IMR-90 (cell line): ENCODE results near the gene GALM. TPM values are rescaled to one million over a fixed set of nuclear protein-coding genes. Genes with fewer than 3 reads are reported as not detected.

Experiments used
- ATAC-seq: fragments of 200-7000 bp; cut with Tn5 transposase; 2 replicates; pipeline ENCODE4 v1.9.1; 2020; ENCODE audit warnings: low read depth, mild to moderate bottlenecking, moderate library complexity
- BruUV-seq: library from RNA; stranded (reverse); fragments of 400-500 nt; replicated peaks from 2 replicates; lab custom pipeline; 2021; lab: Mats Ljungman, UMichigan
- CTCF ChIA-PET: fragments of 300-600 bp; formaldehyde crosslinking; extraction: SDS; loops from one replicate; lab custom pipeline; 2021; ENCODE audit warnings: antibody characterized with exemption; lab: Yijun Ruan, JAX
- POLR2A ChIA-PET: fragments of 300-600 bp; sonication (Branson Sonifier 250); formaldehyde crosslinking; loops from one replicate; lab custom pipeline; 2022; ENCODE audit warnings: antibody characterized with exemption; ENCODE audit not compliant: unreplicated experiment; lab: Charles Lee
- DNase-seq: peaks from one replicate; pipeline ENCODE4 v3.0.0; 2013
- H2AFZ ChIP-seq: replicated peaks from 2 replicates; pipeline ENCODE3; 2013; ENCODE audit warnings: low read length, mild to moderate bottlenecking; ENCODE audit not compliant: poor library complexity
- H2AK5ac ChIP-seq: 2 replicates; pipeline ENCODE4 v1.6.1; 2013; ENCODE audit warnings: low read depth, low read length, inconsistent platforms
- H2AK9ac ChIP-seq: replicated peaks from 2 replicates; pipeline ENCODE3; 2013; ENCODE audit warnings: mild to moderate bottlenecking, low read depth, low read length, moderate library complexity; ENCODE audit not compliant: poor library complexity
- H2BK120ac ChIP-seq: 2 replicates; pipeline ENCODE4 v1.6.1; 2013; ENCODE audit warnings: low read depth, low read length, inconsistent platforms
- H2BK15ac ChIP-seq: 3 replicates; pipeline ENCODE4 v1.6.1; 2013; ENCODE audit warnings: low read depth, low read length, inconsistent platforms
- H2BK20ac ChIP-seq: 2 replicates; pipeline ENCODE4 v1.6.1; 2013; ENCODE audit warnings: low read depth, mild to moderate bottlenecking, inconsistent platforms, low read length, moderate library complexity
- H2BK5ac ChIP-seq: 2 replicates; pipeline ENCODE4 v1.6.1; 2013; ENCODE audit warnings: mild to moderate bottlenecking, low read depth, low read length, inconsistent platforms; ENCODE audit not compliant: poor library complexity, severe bottlenecking
- H3K14ac ChIP-seq: replicated peaks from 2 replicates; pipeline ENCODE4 v1.6.1; 2013; ENCODE audit warnings: low read depth, low read length, inconsistent platforms
- H3K18ac ChIP-seq: 2 replicates; pipeline ENCODE4 v1.6.1; 2013; ENCODE audit warnings: low read depth, low read length, control low read depth
- H3K23ac ChIP-seq: 2 replicates; pipeline ENCODE4 v1.6.1; 2013; ENCODE audit warnings: low read depth, low read length, inconsistent platforms
- H3K27ac ChIP-seq: 2 replicates; pipeline ENCODE4 v1.5.1; 2013; ENCODE audit warnings: mild to moderate bottlenecking, control low read depth, low read length; ENCODE audit not compliant: insufficient read depth
- H3K27me3 ChIP-seq: 2 replicates; pipeline ENCODE4 v1.6.1; 2013; ENCODE audit warnings: low read length; ENCODE audit not compliant: control insufficient read depth, insufficient read depth
- H3K36me3 ChIP-seq: 2 replicates; pipeline ENCODE4 v1.6.1; 2013; ENCODE audit warnings: low read length, mixed read lengths; ENCODE audit not compliant: control insufficient read depth, insufficient read depth
- H3K4ac ChIP-seq: 2 replicates; pipeline ENCODE4 v1.6.1; 2013; ENCODE audit warnings: low read depth, low read length, inconsistent platforms
- H3K4me1 ChIP-seq: 2 replicates; pipeline ENCODE4 v1.6.1; 2013; ENCODE audit warnings: low read length, mixed read lengths; ENCODE audit not compliant: control insufficient read depth, insufficient read depth
- H3K4me2 ChIP-seq: 2 replicates; pipeline ENCODE4 v1.6.1; 2013; ENCODE audit warnings: low read depth, mild to moderate bottlenecking, control low read depth, low read length, moderate library complexity
- H3K4me3 ChIP-seq: 2 replicates; pipeline ENCODE4 v1.5.1; 2013; ENCODE audit warnings: low read depth, mild to moderate bottlenecking, control low read depth, low read length, moderate library complexity; ENCODE audit not compliant: insufficient read depth
- H3K56ac ChIP-seq: 2 replicates; pipeline ENCODE4 v1.6.1; 2013; ENCODE audit warnings: low read length, inconsistent platforms; ENCODE audit not compliant: insufficient read depth; ENCODE audit errors: extremely low read depth
- H3K79me1 ChIP-seq, 2 experiments: 2 replicates each; pipeline ENCODE4 v1.6.1; 2013; ENCODE audit warnings: low read length in 2 of 2, inconsistent platforms in 1 of 2, low read depth in 1 of 2
- H3K9ac ChIP-seq: 2 replicates; pipeline ENCODE4 v1.6.1; 2013; ENCODE audit warnings: low read depth, low read length, control low read depth
- H3K9me1 ChIP-seq: 2 replicates; pipeline ENCODE4 v1.6.1; 2013; ENCODE audit warnings: low read length, inconsistent platforms; ENCODE audit not compliant: insufficient read depth
- H3K9me3 ChIP-seq: 2 replicates; pipeline ENCODE4 v1.6.1; 2013; ENCODE audit warnings: low read length; ENCODE audit not compliant: control insufficient read depth, insufficient read depth
- H4K20me1 ChIP-seq: 2 replicates; pipeline ENCODE4 v1.6.1; 2013; ENCODE audit warnings: low read length, inconsistent platforms; ENCODE audit not compliant: insufficient read depth
- H4K5ac ChIP-seq: 2 replicates; pipeline ENCODE4 v1.6.1; 2013; ENCODE audit warnings: mild to moderate bottlenecking, low read depth, low read length, control low read depth
- H4K8ac ChIP-seq, 2 experiments: 2 replicates each; pipeline ENCODE4 v1.6.1; 2013; ENCODE audit warnings: low read depth in 2 of 2, low read length in 2 of 2, control low read depth in 1 of 2, inconsistent platforms in 1 of 2
- H4K91ac ChIP-seq: 2 replicates; pipeline ENCODE4 v1.6.1; 2013; ENCODE audit warnings: low read depth, low read length, inconsistent platforms; ENCODE audit not compliant: insufficient read depth
- CEBPB ChIP-seq: IDR thresholded peaks from 2 replicates; pipeline ENCODE4 v1.6.1; 2012; ENCODE audit warnings: low read depth, low read length, improper control_type of control experiment
- CHD1 ChIP-seq: IDR thresholded peaks from 2 replicates; pipeline ENCODE4 v1.6.1; 2012; ENCODE audit warnings: low read depth, low read length, improper control_type of control experiment
- MXI1 ChIP-seq: IDR thresholded peaks from 2 replicates; pipeline ENCODE4 v1.6.1; 2012; ENCODE audit warnings: low read depth, mild to moderate bottlenecking, low read length, moderate library complexity, borderline replicate concordance
- RAD21 ChIP-seq: IDR thresholded peaks from 2 replicates; pipeline ENCODE4 v1.6.1; 2012; ENCODE audit warnings: low read length, improper control_type of control experiment
- USF2 ChIP-seq: fragments of 150-350 bp; IDR thresholded peaks from 2 replicates; pipeline ENCODE4 v1.6.1; 2017; ENCODE audit warnings: mild to moderate bottlenecking, antibody characterized with exemption, low read length, low read depth
- WGBS, 2 experiments: methylation state at CpG; one replicate each; pipeline versions ENCODE4 v1.1.5 to v1.1.7; 2013; ENCODE audit warnings: missing lambda C conversion rate in 2 of 2; ENCODE audit not compliant: insufficient read length in 1 of 2; ENCODE audit errors: extremely low coverage in 2 of 2; 5-methylcytosine and 5-hydroxymethylcytosine counted together
- dilution Hi-C: fragments of 300-500 bp; cut with HindIII; formaldehyde crosslinking; loops from one replicate; pipeline ENCODE4 v1.14.3; 2018; ENCODE audit warnings: low sequenced_read_pairs; ENCODE audit not compliant: unreplicated experiment
- in situ Hi-C: fragments of 300-500 bp; cut with MboI; formaldehyde crosslinking; loops from 3 replicates; pipeline ENCODE4 v1.14.3; 2019; ENCODE audit warnings: low sequenced_read_pairs, inconsistent platforms, mixed read lengths
- intact Hi-C: fragments of 100-400 bp; cut with micrococcal nuclease; formaldehyde crosslinking; loops from 2 replicates; pipeline ENCODE4 v1.10.0; 2022
- polyA plus RNA-seq, 3 experiments: library from polyadenylated mRNA; depleted of rRNA; stranded (reverse); fragments of >200 nt; gene quantifications; 2 replicates each; pipeline ENCODE4 v1.2.3, GENCODE V29; 2012; ENCODE audit warnings: low replicate concordance in 1 of 3
- total RNA-seq: library from RNA; depleted of rRNA; stranded (reverse); fragments of >200 nt; gene quantifications from 2 replicates; pipeline ENCODE4 v1.2.3, GENCODE V29; 2012

GALM gene
- total and polyA plus RNA-seq, 2 of the 4 experiments (the other 2 are of a cell fraction) = 12.1 to 24.2 TPM

GRCh38 chr2:38734299-38735058 is 68.6 kb downstream of the GALM start:
- Histone ChIP-seq H3K4me3 (no peak overlapping the region), H3K27me3 (no peaks in the 10 kb centered on the region), H2BK120ac (no peak overlapping the region), H4K8ac (no peak overlapping the region), H3K4ac (no peak overlapping the region), H2BK15ac (no peak overlapping the region), H3K23ac (no peak overlapping the region), H2AK9ac (no peak overlapping the region), H3K14ac (no peak overlapping the region), H4K91ac (no peak overlapping the region), H3K36me3 (peaks cover 33% of the 10 kb centered on the region), H3K18ac (no peak overlapping the region), H3K79me1 (peaks cover 5 to 18% of the 10 kb centered on the region in 2 experiments; a peak in 2 of 4 replicates), H2BK5ac (no peak overlapping the region), H2AK5ac (no peak overlapping the region), H3K9me3 (no peaks in the 10 kb centered on the region), H4K5ac (no peak overlapping the region), H3K56ac (no peak overlapping the region; the same call in 1 of the 2 replicates), H3K9me1 (peaks cover 3% of the 10 kb centered on the region; the same call in 1 of the 2 replicates), H3K4me1 (no peaks in the 10 kb centered on the region), H3K9ac (no peak overlapping the region), H4K20me1 (no peaks in the 10 kb centered on the region), H2AFZ (no peak overlapping the region), H3K27ac (no peak overlapping the region), H3K4me2 (no peak overlapping the region), H2BK20ac (no peak overlapping the region)
- in situ Hi-C loops = loop anchor here (5.0 kb wide), 1 partner anchor 417 kb away; no protein-coding TSS in a partner anchor
- dilution Hi-C loops = loop anchor here (25.0 kb wide), 1 partner anchor 172 kb away; no protein-coding TSS in a partner anchor
- BruUV-seq = no TSS peak
- ChIA-PET POLR2A (no interaction called here), CTCF (interaction anchor here (0.9 kb wide), 1 partner anchor 199 kb away, joined by 3 read pairs; no protein-coding TSS in a partner anchor)
- intact Hi-C loops = no loop called here
- DNase-seq (no peak), ATAC-seq (no peak)
- TF ChIP-seq MXI1 (no peak), CHD1 (no peak), CEBPB (no peak), USF2 (no peak), RAD21 (no peak)
- WGBS, 2 experiments = 58% methylated on average over 2 of the region's 9 CpGs; no CpG with 5 or more reads in 1 of the 2 experiments
